DOHH2 (cell line): ENCODE results near the gene MED12L.

ENCODE experiments used
- H3F3A ChIP-seq: fragments of 200-600 bp; sonication (generic), shearing (Covaris generic); 2 replicates; pipeline ENCODE4 v1.6.0; 2016; ENCODE audit warnings: antibody characterized with exemption, mild to moderate bottlenecking; ENCODE audit not compliant: control insufficient read depth, insufficient read depth
- H3K27ac ChIP-seq: fragments of 200-600 bp; sonication (generic); 2 replicates; pipeline ENCODE4 v1.5.1; 2014; ENCODE audit warnings: low read depth, mild to moderate bottlenecking, low read length, moderate library complexity
- H3K27me3 ChIP-seq: fragments of 200-600 bp; sonication (generic); 2 replicates; pipeline ENCODE4 v1.6.1; 2014; ENCODE audit warnings: mild to moderate bottlenecking, low read length, mixed read lengths; ENCODE audit not compliant: control insufficient read depth
- H3K36me3 ChIP-seq: fragments of 200-600 bp; sonication (generic); 2 replicates; pipeline ENCODE4 v1.6.1; 2014; ENCODE audit warnings: mild to moderate bottlenecking, low read length, moderate library complexity, mixed read lengths; ENCODE audit not compliant: control insufficient read depth
- H3K4me1 ChIP-seq: fragments of 200-600 bp; sonication (generic); 2 replicates; pipeline ENCODE4 v1.6.1; 2014; ENCODE audit warnings: mild to moderate bottlenecking, low read length, mixed read lengths; ENCODE audit not compliant: control insufficient read depth
- H3K4me2 ChIP-seq: fragments of 200-600 bp; sonication (generic); 2 replicates; pipeline ENCODE4 v1.6.0; 2014; ENCODE audit warnings: mild to moderate bottlenecking, low read length, moderate library complexity
- H3K4me3 ChIP-seq: fragments of 200-600 bp; sonication (generic); 2 replicates; pipeline ENCODE4 v1.5.1; 2014; ENCODE audit warnings: mild to moderate bottlenecking, low read length, mixed read lengths
- H3K79me2 ChIP-seq: fragments of 200-600 bp; sonication (generic); 2 replicates; pipeline ENCODE4 v1.6.1; 2014; ENCODE audit warnings: mild to moderate bottlenecking, low read length, mixed read lengths; ENCODE audit not compliant: control insufficient read depth
- H3K9me2 ChIP-seq: fragments of 200-600 bp; sonication (generic); replicated peaks from 2 replicates; pipeline ENCODE4 v1.6.1; 2014; ENCODE audit warnings: mild to moderate bottlenecking, low read length, mixed read lengths; ENCODE audit not compliant: control insufficient read depth
- H3K9me3 ChIP-seq: fragments of 200-600 bp; sonication (generic); 2 replicates; pipeline ENCODE4 v1.6.1; 2014; ENCODE audit warnings: antibody characterized with exemption, low read length, mixed read lengths; ENCODE audit not compliant: control insufficient read depth, insufficient read depth
- H4K20me1 ChIP-seq: fragments of 200-600 bp; sonication (generic); 2 replicates; pipeline ENCODE4 v1.6.0; 2014; ENCODE audit warnings: low read depth, mild to moderate bottlenecking, antibody characterized with exemption, low read length, moderate library complexity; ENCODE audit not compliant: control insufficient read depth, insufficient read depth
- EZH2phosphoT487 ChIP-seq: fragments of 200-600 bp; sonication (generic); IDR thresholded peaks from 2 replicates; pipeline ENCODE4 v1.6.1; 2017; ENCODE audit warnings: borderline replicate concordance, mild to moderate bottlenecking, antibody characterized with exemption, low read length, moderate library complexity, mixed read lengths
- TF ChIP-seq, protein P1 (sequence below): fragments of 200-600 bp; sonication (generic); IDR thresholded peaks from one replicate; pipeline ENCODE4 v1.5.1; 2014; ENCODE audit warnings: antibody characterized with exemption, mild to moderate bottlenecking, low read depth, low read length; ENCODE audit not compliant: poor library complexity, severe bottlenecking

Gene MED12L

DNA sequence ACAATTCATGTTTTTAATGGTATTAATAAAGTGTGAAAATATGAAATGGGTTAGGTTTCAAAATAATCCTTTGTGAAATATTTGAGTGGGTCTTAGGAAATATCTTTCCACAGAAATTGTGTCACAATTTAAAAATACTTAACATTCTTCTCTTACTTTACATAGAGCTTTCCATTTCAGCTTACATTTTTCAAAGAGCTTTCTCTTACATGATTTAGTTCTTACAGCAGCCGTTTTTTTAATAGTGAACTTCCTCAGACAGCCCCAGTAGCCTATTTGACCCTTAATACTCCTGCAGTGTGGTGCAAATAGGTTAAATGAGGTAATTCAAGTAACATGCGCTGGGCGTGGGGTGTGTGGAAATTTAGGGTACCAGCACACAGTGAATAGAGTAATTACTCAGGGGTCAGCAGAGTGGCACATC lies 277.3 kb downstream of the MED12L start:
- no peaks in the 10 kb centered on the region for H3K79me2 ChIP-seq
- H3K4me3 ChIP-seq = no peak overlapping the region

GRCh38 chr3:151366993-151367392 lies 281.5 kb downstream of the MED12L start:
- Histone ChIP-seq H3K36me3 (0 out of 2 replicates have a peak, but pooled peaks cover 2% of the 10 kb centered on the region), H3F3A (no peaks in the 10 kb centered on the region), H3K79me2 (no peaks in the 10 kb centered on the region), H3K4me1 (peaks cover 14% of the 10 kb centered on the region), H4K20me1 (no peaks in the 10 kb centered on the region), H3K4me2 (no peak overlapping the region), H3K9me2 (no peaks in the 10 kb centered on the region), H3K27ac (no peak overlapping the region), H3K9me3 (no peaks in the 10 kb centered on the region), H3K4me3 (no peak overlapping the region), H3K27me3 (no peaks in the 10 kb centered on the region)
- TF ChIP-seq EZH2phosphoT487 = no peak
- TF ChIP-seq, protein P1, sequence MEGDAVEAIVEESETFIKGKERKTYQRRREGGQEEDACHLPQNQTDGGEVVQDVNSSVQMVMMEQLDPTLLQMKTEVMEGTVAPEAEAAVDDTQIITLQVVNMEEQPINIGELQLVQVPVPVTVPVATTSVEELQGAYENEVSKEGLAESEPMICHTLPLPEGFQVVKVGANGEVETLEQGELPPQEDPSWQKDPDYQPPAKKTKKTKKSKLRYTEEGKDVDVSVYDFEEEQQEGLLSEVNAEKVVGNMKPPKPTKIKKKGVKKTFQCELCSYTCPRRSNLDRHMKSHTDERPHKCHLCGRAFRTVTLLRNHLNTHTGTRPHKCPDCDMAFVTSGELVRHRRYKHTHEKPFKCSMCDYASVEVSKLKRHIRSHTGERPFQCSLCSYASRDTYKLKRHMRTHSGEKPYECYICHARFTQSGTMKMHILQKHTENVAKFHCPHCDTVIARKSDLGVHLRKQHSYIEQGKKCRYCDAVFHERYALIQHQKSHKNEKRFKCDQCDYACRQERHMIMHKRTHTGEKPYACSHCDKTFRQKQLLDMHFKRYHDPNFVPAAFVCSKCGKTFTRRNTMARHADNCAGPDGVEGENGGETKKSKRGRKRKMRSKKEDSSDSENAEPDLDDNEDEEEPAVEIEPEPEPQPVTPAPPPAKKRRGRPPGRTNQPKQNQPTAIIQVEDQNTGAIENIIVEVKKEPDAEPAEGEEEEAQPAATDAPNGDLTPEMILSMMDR = no peak

More for the DNA sequence above, 277.3 kb downstream of the MED12L start:
- no peaks in the 10 kb centered on the region for H3K27me3 ChIP-seq
- H3K27ac ChIP-seq = no peak overlapping the region
- H3K4me1 ChIP-seq = peaks cover 46% of the 10 kb centered on the region
- no peaks in the 10 kb centered on the region; the same call in 1 of the 2 replicates for H3F3A ChIP-seq
- H4K20me1 ChIP-seq = no peaks in the 10 kb centered on the region
- no peaks in the 10 kb centered on the region for H3K9me2 ChIP-seq
- H3K9me3 ChIP-seq = no peaks in the 10 kb centered on the region
- H3K36me3 ChIP-seq = 0 out of 2 replicates have a peak, but pooled peaks cover 2% of the 10 kb centered on the region
- peak overlapping the region; percentile 57; the same call in 1 of the 2 replicates for H3K4me2 ChIP-seq
- TF ChIP-seq EZH2phosphoT487 = no peak
- TF ChIP-seq, protein P1 = no peak

GRCh38 chr3:151367448-151367847 lies 282.0 kb downstream of the MED12L start:
- H3K4me2 ChIP-seq = no peak overlapping the region
- no peaks in the 10 kb centered on the region for H3K36me3 ChIP-seq
- peaks cover 9% of the 10 kb centered on the region for H3K4me1 ChIP-seq
- no peak overlapping the region for H3K27ac ChIP-seq
- no peaks in the 10 kb centered on the region for H3K9me2 ChIP-seq
- no peaks in the 10 kb centered on the region for H3K79me2 ChIP-seq
- H3F3A ChIP-seq = no peaks in the 10 kb centered on the region
- no peaks in the 10 kb centered on the region for H4K20me1 ChIP-seq
- H3K9me3 ChIP-seq = no peaks in the 10 kb centered on the region
- TF ChIP-seq EZH2phosphoT487 = no peak
- TF ChIP-seq, protein P1 = no peak
- H3K4me3 ChIP-seq = no peak overlapping the region
- H3K27me3 ChIP-seq = no peaks in the 10 kb centered on the region

GRCh38 chr3:151371526-151371925 lies 286.1 kb downstream of the MED12L start:
- H3K4me2 ChIP-seq = no peak overlapping the region
- no peak overlapping the region for H3K27ac ChIP-seq
- no peaks in the 10 kb centered on the region for H3K27me3 ChIP-seq
- H3K9me2 ChIP-seq = no peaks in the 10 kb centered on the region
- H3K36me3 ChIP-seq = no peaks in the 10 kb centered on the region
- H3K4me3 ChIP-seq = no peak overlapping the region
- no peaks in the 10 kb centered on the region for H3F3A ChIP-seq
- H4K20me1 ChIP-seq = no peaks in the 10 kb centered on the region
- no peaks in the 10 kb centered on the region for H3K9me3 ChIP-seq
- H3K4me1 ChIP-seq = peaks cover 3% of the 10 kb centered on the region; the same call in 1 of the 2 replicates
- TF ChIP-seq, protein P1 = no peak
- TF ChIP-seq EZH2phosphoT487 = no peak
- no peaks in the 10 kb centered on the region for H3K79me2 ChIP-seq
